ENCODE measurements around the gene TMEM108.

Gene TMEM108

GRCh38 chr3:133168025-133168401 is 129.8 kb downstream of the TMEM108 start:
- DNase-seq, result no peak

- no peak for DNase-seq
These were observed 131.3 kb downstream of the TMEM108 start for GRCh38 chr3:133169331-133170068.

GRCh38 chr3:133171831-133172230 is 133.6 kb downstream of the TMEM108 start:
- no peak for DNase-seq

GRCh38 chr3:133181392-133182150 is 143.4 kb downstream of the TMEM108 start:
- no peak for DNase-seq

- no peak for DNase-seq
These were observed 149.7 kb downstream of the TMEM108 start for GRCh38 chr3:133187870-133188379.

- DNase-seq, result no peak
These were observed 150.8 kb downstream of the TMEM108 start for GRCh38 chr3:133188996-133189395.

- DNase-seq, result no peak
These were observed 151.7 kb downstream of the TMEM108 start for GRCh38 chr3:133189893-133190292.

GRCh38 chr3:133191818-133192217 is 153.6 kb downstream of the TMEM108 start:
- DNase-seq, result no peak

- no peak for DNase-seq
These were observed 154.3 kb downstream of the TMEM108 start for GRCh38 chr3:133192363-133192945.

- no peak for DNase-seq
These were observed 154.8 kb downstream of the TMEM108 start for GRCh38 chr3:133192967-133193366.

- DNase-seq, result no peak
These were observed 158.3 kb downstream of the TMEM108 start for GRCh38 chr3:133196527-133196926.

- no peak for DNase-seq
These were observed 159.4 kb downstream of the TMEM108 start for GRCh38 chr3:133197619-133198018.

GRCh38 chr3:133206921-133207320 is 168.7 kb downstream of the TMEM108 start:
- no peak for DNase-seq

GRCh38 chr3:133208184-133208583 is 170.0 kb downstream of the TMEM108 start:
- DNase-seq, result no peak

- no peak for DNase-seq
These were observed 171.8 kb downstream of the TMEM108 start for GRCh38 chr3:133209871-133210550.

- no peak for DNase-seq
These were observed 172.5 kb downstream of the TMEM108 start for GRCh38 chr3:133210656-133211055.

- peak; percentile 46 for DNase-seq
These were observed 173.3 kb downstream of the TMEM108 start for GRCh38 chr3:133211449-133211848.

GRCh38 chr3:133211856-133212255 is 173.7 kb downstream of the TMEM108 start:
- no peak for DNase-seq

- DNase-seq, result no peak
These were observed 175.7 kb downstream of the TMEM108 start for GRCh38 chr3:133213937-133214336.

- no peak for DNase-seq
These were observed 189.6 kb downstream of the TMEM108 start for GRCh38 chr3:133227813-133228212.

GRCh38 chr3:133230195-133230594 is 192.0 kb downstream of the TMEM108 start:
- DNase-seq, result no peak

GRCh38 chr3:133236901-133237300 is 198.7 kb downstream of the TMEM108 start:
- no peak for DNase-seq

GRCh38 chr3:133237380-133237779 is 199.2 kb downstream of the TMEM108 start:
- no peak for DNase-seq
